ENCODE data around the gene SP7.

DNA sequence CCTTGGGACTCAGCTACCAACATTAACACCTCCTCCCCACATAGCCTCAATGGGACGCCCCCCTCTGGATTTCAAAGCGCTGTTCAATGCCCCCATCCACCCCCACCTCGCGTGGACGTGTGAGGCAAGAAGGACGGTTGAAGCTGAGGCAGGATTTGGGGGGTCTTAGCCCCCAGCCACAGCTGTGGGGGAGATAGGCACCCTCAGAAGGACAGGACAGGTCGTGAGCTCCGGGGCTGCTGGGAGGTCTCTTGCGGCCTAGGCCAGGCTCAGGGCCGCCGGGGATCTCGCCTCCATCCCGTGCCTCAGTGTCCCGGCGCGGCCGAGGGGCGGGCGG, 8.3 kb upstream of the SP7 start:
- TF ChIP-seq SUZ12 (IDR thresholded peaks at IDR 0.05; ENCODE audit: extremely low read depth, insufficient read depth, insufficient read length), result no peak
- TF ChIP-seq YY1 (IDR thresholded peaks at IDR 0.05; ENCODE audit: insufficient read depth, insufficient read length), result no peak
- TF ChIP-seq ZNF274 (IDR thresholded peaks at IDR 0.05; ENCODE audit: low read depth, low read length), result no peak

Data from NT2/D1 (cell line).